ENCODE data around the gene AFF1.

AFF1 gene

GRCh38 chr4:86919561-86920223 is 15.1 kb upstream of the AFF1 start:
- DNase-seq: peak; percentile 64

- peak; percentile 53 for DNase-seq
Observed at GRCh38 chr4:86921608-86922252, 13.1 kb upstream of the AFF1 start.

GRCh38 chr4:86924811-86925210 is 10.0 kb upstream of the AFF1 start:
- DNase-seq: peak; percentile 54

DNA sequence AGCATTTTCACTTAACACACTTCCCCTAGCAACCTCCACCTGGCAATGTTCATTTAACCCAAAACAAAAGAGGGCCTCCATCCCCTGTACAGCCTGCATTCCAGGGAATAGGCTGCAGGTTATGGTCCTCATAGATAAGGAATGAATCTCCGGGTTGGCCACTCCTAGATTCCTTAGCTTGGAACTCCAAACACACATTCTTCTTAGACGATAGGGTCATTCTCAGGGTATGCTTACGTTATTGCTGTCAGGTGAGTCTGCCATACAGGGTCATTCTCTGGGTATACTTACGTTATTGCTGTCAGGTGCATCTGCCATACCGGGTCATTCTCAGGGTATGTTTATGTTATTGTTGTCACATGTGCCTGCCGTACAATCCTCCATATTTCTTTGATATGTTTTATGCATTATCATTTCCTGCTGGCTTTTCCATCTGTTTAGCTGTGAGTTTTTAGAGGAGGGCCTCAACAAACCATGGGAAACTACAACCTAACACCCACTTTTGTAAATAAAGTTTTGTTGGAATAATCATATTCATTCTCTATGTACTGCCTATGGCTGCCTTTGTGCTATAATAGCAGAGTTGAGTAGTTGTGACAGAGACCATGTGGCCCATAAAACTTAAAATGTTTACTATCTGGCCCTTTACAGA is 8.2 kb upstream of the AFF1 start:
- no peak for DNase-seq

DNA sequence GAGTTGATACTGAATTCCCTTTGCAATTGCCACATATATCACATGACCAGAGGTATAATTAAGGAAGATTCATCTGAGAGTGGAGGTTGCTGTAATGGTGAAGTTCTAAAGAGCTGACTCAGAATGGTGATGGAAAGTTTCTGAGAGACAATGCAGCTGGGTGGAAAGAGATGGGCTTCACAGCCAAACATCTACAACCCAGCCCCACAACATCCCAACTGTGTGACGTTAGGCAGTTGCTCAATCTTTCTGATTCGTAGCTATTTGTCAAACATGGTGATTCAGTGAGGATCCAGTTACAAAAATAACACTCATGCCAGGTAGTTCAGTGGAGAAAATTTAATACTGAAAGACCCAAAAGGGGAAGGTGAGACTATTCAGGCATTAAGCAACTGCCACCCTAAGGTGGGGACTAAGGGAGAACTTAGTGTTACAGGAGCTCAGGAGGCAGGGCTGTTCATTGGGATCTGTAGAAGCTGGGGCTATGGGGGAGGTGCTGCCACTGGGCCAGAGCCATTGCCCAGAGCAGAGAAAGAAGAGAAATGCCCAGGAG is 6.9 kb upstream of the AFF1 start:
- no peak for DNase-seq

- DNase-seq: no peak
Observed at GRCh38 chr4:86928400-86929255, 6.2 kb upstream of the AFF1 start.

GRCh38 chr4:86934147-86934770 is 552 bp upstream of the AFF1 start:
- no peak for DNase-seq

GRCh38 chr4:86935566-86935852 is 698 bp downstream of the AFF1 start:
- no peak for DNase-seq

DNA sequence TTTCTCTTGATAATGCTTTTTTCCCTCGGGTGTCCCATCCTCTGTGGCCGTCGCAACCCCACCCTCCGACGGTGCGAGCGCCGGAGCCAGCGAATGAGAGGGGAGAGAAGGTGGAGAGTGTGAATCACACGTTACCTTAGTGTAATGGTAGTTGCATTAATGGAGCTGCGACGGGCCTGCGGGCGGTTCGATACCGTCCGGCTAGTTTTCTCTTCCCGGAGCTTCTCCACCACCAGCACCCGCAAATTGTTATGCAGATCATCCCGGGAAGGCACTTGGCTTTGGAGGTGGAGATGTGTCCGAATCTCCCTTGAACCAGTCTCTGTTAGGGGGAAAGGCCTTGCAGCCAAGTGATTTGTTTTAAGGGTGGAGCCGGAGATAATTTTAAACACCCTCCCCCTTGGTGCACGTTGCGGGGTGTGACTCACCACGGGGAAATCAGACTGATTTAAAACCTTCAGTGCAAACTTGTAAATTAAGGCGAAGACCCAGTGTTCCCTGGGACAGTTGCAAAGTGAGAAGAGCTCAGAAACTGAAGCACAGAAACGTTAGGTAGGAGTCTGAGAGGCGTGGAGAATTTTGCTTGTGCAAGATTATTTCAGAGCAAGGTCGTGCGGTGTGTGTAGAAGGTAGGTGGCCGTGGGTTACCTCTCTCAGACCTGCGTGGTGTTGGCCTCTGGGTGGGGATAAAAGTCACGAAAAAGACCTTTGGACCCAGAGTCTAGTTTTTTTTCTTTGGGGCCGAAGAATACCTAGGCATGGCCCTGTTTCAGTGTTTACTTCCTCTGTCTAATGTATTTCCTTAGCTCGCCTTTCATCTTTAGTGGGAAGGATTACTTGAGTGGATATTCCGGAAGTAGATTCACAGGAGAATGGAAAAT is 1.3 kb downstream of the AFF1 start:
- DNase-seq: peak; percentile 93

- DNase-seq: peak; percentile 70
Observed at GRCh38 chr4:86938771-86939520, 4.1 kb downstream of the AFF1 start.

DNA sequence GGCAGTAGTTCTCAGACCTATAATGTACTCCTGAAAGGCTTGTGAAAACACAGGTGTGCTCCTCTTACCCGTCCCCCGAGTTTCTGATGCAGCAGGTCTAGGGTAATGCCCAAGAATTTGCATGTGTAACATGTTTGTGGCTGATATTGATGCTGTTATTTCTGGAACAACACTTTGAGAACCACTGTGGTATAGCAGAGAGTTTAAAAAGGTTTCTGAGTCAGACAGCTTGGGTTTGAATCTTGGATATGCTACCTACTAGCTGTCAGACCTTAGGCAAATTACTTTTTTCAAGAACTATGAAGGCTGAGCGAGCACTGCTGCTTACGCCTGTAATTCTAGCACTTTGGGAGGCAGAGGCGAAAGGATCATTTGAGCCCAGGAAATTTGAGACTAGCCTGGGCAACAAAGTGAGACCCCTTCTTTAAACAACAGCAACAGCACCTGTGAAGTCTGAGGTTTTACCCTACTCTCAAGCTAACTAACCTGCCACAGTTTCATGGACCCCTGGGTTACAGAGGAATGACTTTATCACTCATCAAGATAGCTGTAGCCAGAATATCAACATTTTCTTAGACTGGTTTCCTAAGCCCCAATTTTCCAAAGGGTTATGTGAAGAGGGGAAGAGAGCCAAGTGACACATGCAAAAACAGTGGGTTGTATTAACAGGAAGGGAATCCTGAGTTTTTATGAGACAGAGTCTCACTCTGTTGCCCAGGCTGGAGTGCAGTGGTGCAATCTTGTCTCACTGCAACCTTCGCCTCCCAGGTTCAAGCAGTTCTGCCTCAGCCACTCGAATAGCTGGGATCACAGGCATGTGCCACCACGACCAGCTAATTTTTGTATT is 5.1 kb downstream of the AFF1 start:
- no peak for DNase-seq

GRCh38 chr4:86940920-86941460 is 6.2 kb downstream of the AFF1 start:
- DNase-seq: no peak

DNA sequence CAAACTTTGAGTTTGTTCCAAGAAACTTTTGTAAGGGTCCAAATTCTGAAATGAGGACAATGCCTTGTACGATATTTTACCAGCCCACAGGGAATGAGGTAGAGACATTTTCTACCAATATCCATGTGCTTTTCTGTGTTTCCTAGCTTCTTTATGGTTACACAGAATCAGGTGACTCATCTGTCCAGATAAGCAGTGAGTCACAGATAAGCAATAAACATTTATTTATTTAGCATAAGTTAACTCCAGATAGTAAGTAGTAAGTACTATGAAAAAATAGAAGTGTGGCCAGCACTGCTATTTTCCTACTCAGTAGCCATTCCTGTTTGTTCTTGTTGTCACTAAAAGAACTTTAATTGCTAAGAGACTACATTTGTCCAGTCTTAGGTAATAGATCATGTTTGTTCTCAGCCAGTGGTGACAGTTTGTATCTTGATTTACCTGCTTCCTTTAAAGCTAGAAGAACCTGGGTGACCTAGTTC is 7.4 kb downstream of the AFF1 start:
- no peak for DNase-seq

GRCh38 chr4:86944964-86945781 is 10.4 kb downstream of the AFF1 start:
- no peak for DNase-seq

GRCh38 chr4:86946868-86947500 is 12.2 kb downstream of the AFF1 start:
- DNase-seq: peak; percentile 44

- DNase-seq: peak; percentile 44
Observed at GRCh38 chr4:86947501-86948120, 12.8 kb downstream of the AFF1 start.

DNA sequence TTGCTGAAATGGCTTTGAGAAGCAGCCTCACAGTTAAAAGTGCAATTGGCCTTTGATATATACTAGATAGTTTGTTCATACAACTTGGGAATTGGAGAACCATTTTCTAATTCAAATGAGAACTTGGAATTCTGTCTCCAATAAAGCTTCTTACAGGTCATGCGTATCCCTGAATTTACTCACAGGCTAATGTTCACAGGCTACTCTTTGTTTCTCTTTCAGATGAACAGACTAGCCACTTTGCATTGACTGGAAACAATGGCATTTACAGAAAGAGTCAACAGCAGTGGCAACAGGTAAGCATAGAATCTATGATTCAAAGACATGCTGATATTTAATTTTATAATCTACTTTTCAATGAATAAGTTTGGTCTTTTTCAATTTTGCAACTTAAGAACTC is 13.5 kb downstream of the AFF1 start:
- no peak for DNase-seq

All from hematopoietic multipotent progenitor cell treated with erythropoietin and hydrocortisone succinate and interleukin-3 and kit ligand, for 4 days (in vitro differentiated cells).